Activated naive CD4-positive, alpha-beta T cell treated with anti-CD3 and anti-CD28 coated beads, Interleukin-2, amount 50 U/mL, for 24 hours (primary cell): ENCODE results near the gene EPHA6.
"Not testable (repeated sequence)": the region's sequence is repeated elsewhere in the genome, so short reads cannot be mapped to it uniquely, and the experiment has no call there.

Experiments
- H3K27ac Mint-ChIP-seq: one replicate; pipeline ENCODE4 v1.8.0; 2021; ENCODE audit warnings: mild to moderate bottlenecking, mixed read lengths
- H3K27me3 Mint-ChIP-seq: one replicate; pipeline ENCODE4 v1.8.0; 2021; ENCODE audit warnings: mixed read lengths
- H3K36me3 Mint-ChIP-seq: one replicate; pipeline ENCODE4 v1.8.0; 2021; ENCODE audit warnings: mixed read lengths
- H3K4me1 Mint-ChIP-seq: one replicate; pipeline ENCODE4 v1.8.0; 2021; ENCODE audit warnings: mixed read lengths
- H3K4me3 Mint-ChIP-seq: one replicate; pipeline ENCODE4 v1.8.0; 2021; ENCODE audit warnings: mild to moderate bottlenecking, mixed read lengths
- H3K9me3 Mint-ChIP-seq: one replicate; pipeline ENCODE4 v1.8.0; 2021; ENCODE audit warnings: mixed read lengths

The EPHA6 gene

GRCh38 chr3:97256060-97256459 lies 441.7 kb downstream of the EPHA6 start:
- H3K27me3 Mint-ChIP-seq, result no peaks in the 10 kb centered on the region
- no peaks in the 10 kb centered on the region for H3K9me3 Mint-ChIP-seq
- no peaks in the 10 kb centered on the region for H3K36me3 Mint-ChIP-seq
- H3K4me3 Mint-ChIP-seq, result no peak overlapping the region
- no peak overlapping the region for H3K27ac Mint-ChIP-seq
- H3K4me1 Mint-ChIP-seq, result no peaks in the 10 kb centered on the region

DNA sequence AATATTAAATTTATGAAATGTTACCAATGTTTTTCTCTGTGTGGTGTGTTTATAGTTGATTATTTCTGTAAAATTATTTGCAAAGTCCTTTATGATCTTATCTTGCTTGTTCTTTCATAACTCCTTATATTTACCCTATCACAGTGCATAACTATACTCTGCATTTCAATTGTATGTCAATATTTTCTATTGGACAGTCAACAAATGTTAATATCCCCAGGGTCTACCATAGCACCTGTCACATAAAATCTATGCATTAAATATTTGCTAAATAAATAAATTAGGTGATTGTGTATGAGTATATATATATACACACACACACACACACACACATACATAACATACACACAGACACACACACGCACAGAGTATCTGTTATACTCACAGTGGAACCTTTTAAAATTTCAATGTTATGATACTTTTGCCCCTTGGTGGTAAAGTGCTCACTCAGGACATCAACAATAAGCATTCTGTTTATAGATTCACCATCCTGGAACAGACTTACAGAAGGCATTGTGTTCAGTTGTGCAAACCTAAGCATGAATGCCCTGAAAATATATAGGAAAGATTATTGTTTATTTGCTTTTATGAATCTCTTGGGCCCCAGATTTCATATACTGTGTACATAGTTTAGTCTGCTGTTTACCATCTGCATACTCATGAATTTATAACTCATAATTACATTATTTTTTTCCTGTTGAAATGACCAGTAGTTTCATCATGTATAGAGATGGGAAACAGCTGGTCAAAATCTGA lies 443.7 kb downstream of the EPHA6 start:
- no peaks in the 10 kb centered on the region for H3K36me3 Mint-ChIP-seq
- H3K27me3 Mint-ChIP-seq, result no peaks in the 10 kb centered on the region

GRCh38 chr3:97259263-97259662 lies 444.9 kb downstream of the EPHA6 start:
- H3K9me3 Mint-ChIP-seq, result peaks cover 3% of the 10 kb centered on the region
- no peaks in the 10 kb centered on the region for H3K27me3 Mint-ChIP-seq
- H3K4me3 Mint-ChIP-seq, result no peak overlapping the region
- no peaks in the 10 kb centered on the region for H3K4me1 Mint-ChIP-seq
- H3K36me3 Mint-ChIP-seq, result no peaks in the 10 kb centered on the region
- H3K27ac Mint-ChIP-seq, result no peak overlapping the region

More for the DNA sequence above, 443.7 kb downstream of the EPHA6 start:
- Mint-ChIP-seq H3K4me3 (no peak overlapping the region), H3K9me3 (no peaks in the 10 kb centered on the region), H3K4me1 (no peaks in the 10 kb centered on the region), H3K27ac (no peak overlapping the region)

GRCh38 chr3:97264180-97264579 lies 449.8 kb downstream of the EPHA6 start:
- no peak overlapping the region for H3K4me3 Mint-ChIP-seq
- H3K9me3 Mint-ChIP-seq, result peaks cover 3% of the 10 kb centered on the region
- H3K27me3 Mint-ChIP-seq, result no peaks in the 10 kb centered on the region
- no peaks in the 10 kb centered on the region for H3K36me3 Mint-ChIP-seq
- no peaks in the 10 kb centered on the region for H3K4me1 Mint-ChIP-seq
- H3K27ac Mint-ChIP-seq, result no peak overlapping the region

- Mint-ChIP-seq H3K27ac (no peak overlapping the region), H3K27me3 (no peaks in the 10 kb centered on the region), H3K4me3 (no peak overlapping the region), H3K4me1 (no peaks in the 10 kb centered on the region), H3K9me3 (peaks cover 3% of the 10 kb centered on the region), H3K36me3 (no peaks in the 10 kb centered on the region)
These were observed 451.0 kb downstream of the EPHA6 start for GRCh38 chr3:97265237-97266005.

DNA sequence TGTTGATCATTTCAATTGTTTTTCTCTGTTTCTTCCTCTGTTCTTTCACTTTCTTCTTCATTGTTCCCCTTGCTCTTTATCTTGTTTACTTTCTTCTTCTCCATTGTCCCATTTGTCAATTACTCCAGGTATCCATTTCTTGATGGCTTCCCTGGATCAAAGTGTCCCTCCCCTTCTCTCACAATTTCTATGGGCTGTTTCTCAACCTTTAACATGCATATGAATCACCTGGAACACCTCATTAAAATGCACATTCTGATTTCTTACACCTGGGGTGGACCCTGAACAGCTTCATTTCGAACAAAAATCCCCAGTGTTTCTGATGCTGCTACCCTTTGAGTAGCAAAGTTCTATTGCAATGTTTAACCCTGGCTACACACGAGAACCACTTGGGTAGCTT lies 454.8 kb downstream of the EPHA6 start:
- no peak overlapping the region for H3K27ac Mint-ChIP-seq
- no peaks in the 10 kb centered on the region for H3K4me1 Mint-ChIP-seq
- no peaks in the 10 kb centered on the region for H3K27me3 Mint-ChIP-seq
- H3K4me3 Mint-ChIP-seq, result no peak overlapping the region
- H3K9me3 Mint-ChIP-seq, result no peaks in the 10 kb centered on the region
- no peaks in the 10 kb centered on the region for H3K36me3 Mint-ChIP-seq

DNA sequence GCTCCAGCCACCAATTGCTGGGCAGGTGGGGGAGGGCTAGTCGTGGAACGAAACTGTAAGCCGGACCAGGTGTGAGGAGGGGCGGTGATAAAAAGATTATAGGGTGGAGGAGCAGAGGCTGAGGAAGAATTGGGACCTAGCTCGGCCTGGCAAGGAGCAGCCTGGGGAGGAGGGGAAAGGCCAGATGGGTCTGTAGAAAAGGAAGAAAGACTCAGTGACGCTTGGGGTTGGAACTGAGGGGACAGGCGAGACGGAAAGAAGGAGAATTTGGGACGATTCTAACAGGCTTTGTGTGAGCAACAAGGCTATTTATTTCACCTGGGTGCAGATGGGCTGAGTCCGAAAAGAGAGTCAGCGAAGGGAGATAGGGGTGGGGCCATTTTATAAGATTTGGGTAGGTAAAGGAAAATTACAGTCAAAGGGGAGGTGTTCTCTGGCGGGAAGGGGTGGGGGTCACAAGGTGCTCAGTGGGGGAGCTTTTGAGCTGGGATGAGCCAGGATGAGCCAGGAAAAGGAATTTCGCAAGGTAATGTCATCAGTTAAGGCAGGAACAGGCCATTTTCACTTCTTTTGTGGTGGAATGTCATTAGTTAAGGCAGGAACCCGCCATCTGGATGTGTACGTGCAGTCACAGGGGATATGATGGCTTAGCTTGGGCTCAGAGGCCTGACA lies 462.6 kb downstream of the EPHA6 start:
- H3K27ac Mint-ChIP-seq, H3K9me3 Mint-ChIP-seq, H3K4me3 Mint-ChIP-seq, H3K27me3 Mint-ChIP-seq, H3K4me1 Mint-ChIP-seq, H3K36me3 Mint-ChIP-seq: not testable (repeated sequence)

DNA sequence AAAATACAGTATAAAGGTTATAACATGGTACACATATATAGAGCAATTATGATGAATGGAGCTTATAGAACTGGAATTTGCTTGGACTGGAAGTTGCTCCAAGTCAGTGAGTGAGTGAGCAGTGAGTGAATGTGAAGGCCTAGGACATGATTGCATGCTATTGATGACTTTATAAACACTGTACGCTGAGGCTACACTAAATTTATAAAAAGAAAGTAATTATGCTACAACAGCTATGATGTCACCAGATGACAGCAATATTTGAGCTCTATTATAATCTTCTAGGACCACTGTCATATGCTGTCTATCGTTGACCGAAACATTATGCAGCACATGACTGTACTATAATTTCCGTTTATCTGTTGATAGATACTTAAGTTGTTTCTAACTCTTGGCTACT lies 463.3 kb downstream of the EPHA6 start:
- no peaks in the 10 kb centered on the region for H3K36me3 Mint-ChIP-seq
- no peaks in the 10 kb centered on the region for H3K9me3 Mint-ChIP-seq
- peaks cover 2% of the 10 kb centered on the region for H3K27me3 Mint-ChIP-seq
- H3K4me1 Mint-ChIP-seq, result no peaks in the 10 kb centered on the region
- H3K4me3 Mint-ChIP-seq, result no peak overlapping the region
- no peak overlapping the region for H3K27ac Mint-ChIP-seq

GRCh38 chr3:97278506-97278905 lies 464.1 kb downstream of the EPHA6 start:
- Mint-ChIP-seq H3K9me3 (no peaks in the 10 kb centered on the region), H3K4me3 (no peak overlapping the region), H3K27me3 (peaks cover 2% of the 10 kb centered on the region), H3K36me3 (no peaks in the 10 kb centered on the region), H3K4me1 (no peaks in the 10 kb centered on the region), H3K27ac (no peak overlapping the region)

- H3K4me3 Mint-ChIP-seq, result no peak overlapping the region
These were observed 477.5 kb downstream of the EPHA6 start for GRCh38 chr3:97291901-97292300.

DNA sequence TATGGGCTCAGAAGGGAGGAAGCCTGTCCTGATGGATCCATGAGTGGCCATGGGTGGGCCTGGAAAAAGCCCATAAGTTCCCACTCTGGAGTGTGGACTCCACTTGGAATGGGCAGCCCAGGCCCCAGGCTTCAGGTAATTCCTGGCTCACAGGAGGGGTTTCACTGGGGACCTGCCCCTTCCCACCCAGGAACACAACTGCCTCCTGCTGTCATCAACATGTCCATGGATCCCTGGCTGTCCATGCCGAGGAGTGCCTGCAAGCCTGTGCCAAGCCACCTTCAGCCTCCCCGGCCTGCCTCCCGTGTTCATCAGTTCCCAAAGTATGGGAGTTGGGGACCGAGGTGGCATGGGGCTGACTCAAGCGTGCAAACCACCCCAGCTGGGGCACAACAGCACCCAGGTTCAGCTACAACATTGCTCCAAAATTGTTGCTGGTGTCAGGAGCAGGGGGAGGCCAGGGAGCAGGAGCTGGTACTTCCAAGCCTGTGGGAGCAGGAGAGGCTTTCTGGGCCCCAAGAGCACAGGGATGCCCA lies 479.3 kb downstream of the EPHA6 start:
- Mint-ChIP-seq H3K4me1 (no peaks in the 10 kb centered on the region), H3K9me3 (peaks cover 5% of the 10 kb centered on the region), H3K27ac (no peak overlapping the region), H3K36me3 (no peaks in the 10 kb centered on the region), H3K27me3 (no peaks in the 10 kb centered on the region), H3K4me3 (no peak overlapping the region)

More at GRCh38 chr3:97291901-97292300, 477.5 kb downstream of the EPHA6 start:
- Mint-ChIP-seq H3K4me1 (no peaks in the 10 kb centered on the region), H3K9me3 (peaks cover 5% of the 10 kb centered on the region), H3K27me3 (no peaks in the 10 kb centered on the region), H3K36me3 (no peaks in the 10 kb centered on the region), H3K27ac (no peak overlapping the region)

- Mint-ChIP-seq H3K27me3 (no peaks in the 10 kb centered on the region), H3K27ac (no peak overlapping the region), H3K9me3 (peaks cover 5% of the 10 kb centered on the region), H3K4me1 (no peaks in the 10 kb centered on the region), H3K36me3 (no peaks in the 10 kb centered on the region), H3K4me3 (no peak overlapping the region)
These were observed 482.6 kb downstream of the EPHA6 start for GRCh38 chr3:97297032-97297431.

GRCh38 chr3:97301114-97301513 lies 486.7 kb downstream of the EPHA6 start:
- Mint-ChIP-seq H3K4me1 (no peaks in the 10 kb centered on the region), H3K27me3 (no peaks in the 10 kb centered on the region), H3K4me3 (no peak overlapping the region), H3K36me3 (no peaks in the 10 kb centered on the region), H3K9me3 (peaks cover 6% of the 10 kb centered on the region), H3K27ac (no peak overlapping the region)

GRCh38 chr3:97306226-97306625 lies 491.8 kb downstream of the EPHA6 start:
- Mint-ChIP-seq H3K36me3 (no peaks in the 10 kb centered on the region), H3K9me3 (peaks cover 6% of the 10 kb centered on the region), H3K4me3 (no peak overlapping the region), H3K27me3 (no peaks in the 10 kb centered on the region), H3K4me1 (no peaks in the 10 kb centered on the region), H3K27ac (no peak overlapping the region)

GRCh38 chr3:97338375-97338774 lies 524.0 kb downstream of the EPHA6 start:
- H3K36me3 Mint-ChIP-seq, result no peaks in the 10 kb centered on the region
- H3K9me3 Mint-ChIP-seq, result no peaks in the 10 kb centered on the region
- no peaks in the 10 kb centered on the region for H3K27me3 Mint-ChIP-seq
- H3K4me1 Mint-ChIP-seq, result no peaks in the 10 kb centered on the region
- no peak overlapping the region for H3K4me3 Mint-ChIP-seq
- no peak overlapping the region for H3K27ac Mint-ChIP-seq

- Mint-ChIP-seq H3K36me3 (no peaks in the 10 kb centered on the region), H3K4me1 (no peaks in the 10 kb centered on the region), H3K9me3 (no peaks in the 10 kb centered on the region), H3K27me3 (no peaks in the 10 kb centered on the region), H3K27ac (no peak overlapping the region), H3K4me3 (no peak overlapping the region)
These were observed 526.5 kb downstream of the EPHA6 start for GRCh38 chr3:97340940-97341339.
